IMR-90 (cell line): ENCODE data around the gene HRH2. TPM values are rescaled to one million over a fixed set of nuclear protein-coding genes. Genes with fewer than 3 reads are reported as not detected.

Experiments
- ATAC-seq: fragments of 200-7000 bp; cut with Tn5 transposase; 2 replicates; pipeline ENCODE4 v1.9.1; 2020; ENCODE audit warnings: low read depth, mild to moderate bottlenecking, moderate library complexity
- BruUV-seq: library from RNA; stranded (reverse); fragments of 400-500 nt; replicated peaks from 2 replicates; lab custom pipeline; 2021; lab: Mats Ljungman, UMichigan
- CTCF ChIA-PET: fragments of 300-600 bp; formaldehyde crosslinking; extraction: SDS; loops from one replicate; lab custom pipeline; 2021; ENCODE audit warnings: antibody characterized with exemption; lab: Yijun Ruan, JAX
- POLR2A ChIA-PET: fragments of 300-600 bp; sonication (Branson Sonifier 250); formaldehyde crosslinking; loops from one replicate; lab custom pipeline; 2022; ENCODE audit warnings: antibody characterized with exemption; ENCODE audit not compliant: unreplicated experiment; lab: Charles Lee
- DNase-seq: peaks from one replicate; pipeline ENCODE4 v3.0.0; 2013
- H2AFZ ChIP-seq: replicated peaks from 2 replicates; pipeline ENCODE3; 2013; ENCODE audit warnings: low read length, mild to moderate bottlenecking; ENCODE audit not compliant: poor library complexity
- H2AK5ac ChIP-seq: 2 replicates; pipeline ENCODE4 v1.6.1; 2013; ENCODE audit warnings: low read depth, low read length, inconsistent platforms
- H2AK9ac ChIP-seq: replicated peaks from 2 replicates; pipeline ENCODE3; 2013; ENCODE audit warnings: mild to moderate bottlenecking, low read depth, low read length, moderate library complexity; ENCODE audit not compliant: poor library complexity
- H2BK120ac ChIP-seq: 2 replicates; pipeline ENCODE4 v1.6.1; 2013; ENCODE audit warnings: low read depth, low read length, inconsistent platforms
- H2BK15ac ChIP-seq: 3 replicates; pipeline ENCODE4 v1.6.1; 2013; ENCODE audit warnings: low read depth, low read length, inconsistent platforms
- H2BK20ac ChIP-seq: 2 replicates; pipeline ENCODE4 v1.6.1; 2013; ENCODE audit warnings: low read depth, mild to moderate bottlenecking, inconsistent platforms, low read length, moderate library complexity
- H2BK5ac ChIP-seq: 2 replicates; pipeline ENCODE4 v1.6.1; 2013; ENCODE audit warnings: mild to moderate bottlenecking, low read depth, low read length, inconsistent platforms; ENCODE audit not compliant: poor library complexity, severe bottlenecking
- H3K14ac ChIP-seq: replicated peaks from 2 replicates; pipeline ENCODE4 v1.6.1; 2013; ENCODE audit warnings: low read depth, low read length, inconsistent platforms
- H3K18ac ChIP-seq: 2 replicates; pipeline ENCODE4 v1.6.1; 2013; ENCODE audit warnings: low read depth, low read length, control low read depth
- H3K23ac ChIP-seq: 2 replicates; pipeline ENCODE4 v1.6.1; 2013; ENCODE audit warnings: low read depth, low read length, inconsistent platforms
- H3K27ac ChIP-seq: 2 replicates; pipeline ENCODE4 v1.5.1; 2013; ENCODE audit warnings: mild to moderate bottlenecking, control low read depth, low read length; ENCODE audit not compliant: insufficient read depth
- H3K27me3 ChIP-seq: 2 replicates; pipeline ENCODE4 v1.6.1; 2013; ENCODE audit warnings: low read length; ENCODE audit not compliant: control insufficient read depth, insufficient read depth
- H3K36me3 ChIP-seq: 2 replicates; pipeline ENCODE4 v1.6.1; 2013; ENCODE audit warnings: low read length, mixed read lengths; ENCODE audit not compliant: control insufficient read depth, insufficient read depth
- H3K4ac ChIP-seq: 2 replicates; pipeline ENCODE4 v1.6.1; 2013; ENCODE audit warnings: low read depth, low read length, inconsistent platforms
- H3K4me1 ChIP-seq: 2 replicates; pipeline ENCODE4 v1.6.1; 2013; ENCODE audit warnings: low read length, mixed read lengths; ENCODE audit not compliant: control insufficient read depth, insufficient read depth
- H3K4me2 ChIP-seq: 2 replicates; pipeline ENCODE4 v1.6.1; 2013; ENCODE audit warnings: low read depth, mild to moderate bottlenecking, control low read depth, low read length, moderate library complexity
- H3K4me3 ChIP-seq: 2 replicates; pipeline ENCODE4 v1.5.1; 2013; ENCODE audit warnings: low read depth, mild to moderate bottlenecking, control low read depth, low read length, moderate library complexity; ENCODE audit not compliant: insufficient read depth
- H3K56ac ChIP-seq: 2 replicates; pipeline ENCODE4 v1.6.1; 2013; ENCODE audit warnings: low read length, inconsistent platforms; ENCODE audit not compliant: insufficient read depth; ENCODE audit errors: extremely low read depth
- H3K79me1 ChIP-seq, 2 experiments: 2 replicates each; pipeline ENCODE4 v1.6.1; 2013; ENCODE audit warnings: low read length in 2 of 2, inconsistent platforms in 1 of 2, low read depth in 1 of 2
- H3K9ac ChIP-seq: 2 replicates; pipeline ENCODE4 v1.6.1; 2013; ENCODE audit warnings: low read depth, low read length, control low read depth
- H3K9me1 ChIP-seq: 2 replicates; pipeline ENCODE4 v1.6.1; 2013; ENCODE audit warnings: low read length, inconsistent platforms; ENCODE audit not compliant: insufficient read depth
- H3K9me3 ChIP-seq: 2 replicates; pipeline ENCODE4 v1.6.1; 2013; ENCODE audit warnings: low read length; ENCODE audit not compliant: control insufficient read depth, insufficient read depth
- H4K20me1 ChIP-seq: 2 replicates; pipeline ENCODE4 v1.6.1; 2013; ENCODE audit warnings: low read length, inconsistent platforms; ENCODE audit not compliant: insufficient read depth
- H4K5ac ChIP-seq: 2 replicates; pipeline ENCODE4 v1.6.1; 2013; ENCODE audit warnings: mild to moderate bottlenecking, low read depth, low read length, control low read depth
- H4K8ac ChIP-seq, 2 experiments: 2 replicates each; pipeline ENCODE4 v1.6.1; 2013; ENCODE audit warnings: low read depth in 2 of 2, low read length in 2 of 2, control low read depth in 1 of 2, inconsistent platforms in 1 of 2
- H4K91ac ChIP-seq: 2 replicates; pipeline ENCODE4 v1.6.1; 2013; ENCODE audit warnings: low read depth, low read length, inconsistent platforms; ENCODE audit not compliant: insufficient read depth
- CEBPB ChIP-seq: IDR thresholded peaks from 2 replicates; pipeline ENCODE4 v1.6.1; 2012; ENCODE audit warnings: low read depth, low read length, improper control_type of control experiment
- CTCF ChIP-seq: conservative IDR thresholded peaks from 2 replicates; pipeline ENCODE4 v1.5.1; 2012; ENCODE audit warnings: mild to moderate bottlenecking, low read depth, low read length, improper control_type of control experiment
- FOS ChIP-seq: fragments of 150-350 bp; IDR thresholded peaks from 2 replicates; pipeline ENCODE4 v1.6.1; 2016; ENCODE audit warnings: low read depth, low read length
- MAFK ChIP-seq: IDR thresholded peaks from 2 replicates; pipeline ENCODE4 v1.6.1; 2012; ENCODE audit warnings: low read depth, low read length, improper control_type of control experiment
- MXI1 ChIP-seq: IDR thresholded peaks from 2 replicates; pipeline ENCODE4 v1.6.1; 2012; ENCODE audit warnings: low read depth, mild to moderate bottlenecking, low read length, moderate library complexity, borderline replicate concordance
- NFE2L2 ChIP-seq: fragments of 150-350 bp; IDR thresholded peaks from 2 replicates; pipeline ENCODE4 v1.6.1; 2016; ENCODE audit warnings: low read depth, mild to moderate bottlenecking, low read length
- RAD21 ChIP-seq: IDR thresholded peaks from 2 replicates; pipeline ENCODE4 v1.6.1; 2012; ENCODE audit warnings: low read length, improper control_type of control experiment
- RCOR1 ChIP-seq: IDR thresholded peaks from 2 replicates; pipeline ENCODE4 v1.6.1; 2012; ENCODE audit warnings: mild to moderate bottlenecking, low read length, improper control_type of control experiment; ENCODE audit not compliant: insufficient replicate concordance
- WGBS, 2 experiments: methylation state at CpG; one replicate each; pipeline versions ENCODE4 v1.1.5 to v1.1.7; 2013; ENCODE audit warnings: missing lambda C conversion rate in 2 of 2; ENCODE audit not compliant: insufficient read length in 1 of 2; ENCODE audit errors: extremely low coverage in 2 of 2; 5-methylcytosine and 5-hydroxymethylcytosine counted together
- dilution Hi-C: fragments of 300-500 bp; cut with HindIII; formaldehyde crosslinking; loops from one replicate; pipeline ENCODE4 v1.14.3; 2018; ENCODE audit warnings: low sequenced_read_pairs; ENCODE audit not compliant: unreplicated experiment
- in situ Hi-C: fragments of 300-500 bp; cut with MboI; formaldehyde crosslinking; loops from 3 replicates; pipeline ENCODE4 v1.14.3; 2019; ENCODE audit warnings: low sequenced_read_pairs, inconsistent platforms, mixed read lengths
- intact Hi-C: fragments of 100-400 bp; cut with micrococcal nuclease; formaldehyde crosslinking; loops from 2 replicates; pipeline ENCODE4 v1.10.0; 2022
- polyA plus RNA-seq, 3 experiments: library from polyadenylated mRNA; depleted of rRNA; stranded (reverse); fragments of >200 nt; gene quantifications; 2 replicates each; pipeline ENCODE4 v1.2.3, GENCODE V29; 2012; ENCODE audit warnings: low replicate concordance in 1 of 3
- total RNA-seq: library from RNA; depleted of rRNA; stranded (reverse); fragments of >200 nt; gene quantifications from 2 replicates; pipeline ENCODE4 v1.2.3, GENCODE V29; 2012

Gene HRH2
- total and polyA plus RNA-seq, 2 of the 4 experiments (the other 2 are of a cell fraction) = not detected

GRCh38 chr5:175748650-175749049, 90.8 kb downstream of the HRH2 start:
- Histone ChIP-seq H3K9me1 (no peaks in the 10 kb centered on the region), H3K18ac (no peak overlapping the region), H3K14ac (no peak overlapping the region), H2BK120ac (no peak overlapping the region), H3K9me3 (no peaks in the 10 kb centered on the region), H2BK5ac (no peak overlapping the region), H4K8ac (no peak overlapping the region), H3K36me3 (no peaks in the 10 kb centered on the region), H4K91ac (no peak overlapping the region), H3K79me1 (no peaks in the 10 kb centered on the region), H4K5ac (no peak overlapping the region), H2AK5ac (no peak overlapping the region), H3K9ac (no peak overlapping the region), H2BK20ac (no peak overlapping the region), H3K4me3 (no peak overlapping the region), H2AFZ (no peak overlapping the region), H3K4me1 (no peaks in the 10 kb centered on the region), H3K4me2 (no peak overlapping the region), H3K27ac (no peak overlapping the region), H3K56ac (no peak overlapping the region), H2AK9ac (no peak overlapping the region), H2BK15ac (no peak overlapping the region), H3K4ac (no peak overlapping the region), H3K23ac (no peak overlapping the region), H4K20me1 (no peaks in the 10 kb centered on the region), H3K27me3 (no peaks in the 10 kb centered on the region)
- no peak for ATAC-seq
- BruUV-seq = no TSS peak
- intact Hi-C loops (no loop called here), in situ Hi-C loops (loop anchor here (25.0 kb wide), 2 partner anchors 589 to 814 kb away; no protein-coding TSS in a partner anchor), dilution Hi-C loops (no loop called here)
- no peak for DNase-seq
- POLR2A ChIA-PET = no interaction called here
- TF ChIP-seq RCOR1 = no peak
- TF ChIP-seq NFE2L2 = no peak
- TF ChIP-seq MXI1 = no peak
- TF ChIP-seq CTCF = no peak
- TF ChIP-seq FOS = no peak
- TF ChIP-seq RAD21 = no peak
- TF ChIP-seq MAFK = no peak
- no peak for TF ChIP-seq CEBPB
- CTCF ChIA-PET = no interaction called here
- WGBS, 2 experiments = 0% methylated on average over 1 of the region's 3 CpGs; no CpG with 5 or more reads in 1 of the 2 experiments
